IPS-15b (cell line): Measurements from ENCODE around the gene ABHD8.

Experiments used
- H3K27me3 ChIP-seq: one replicate; pipeline ENCODE4 v1.6.1; 2013; ENCODE audit warnings: low read length; ENCODE audit not compliant: control insufficient read depth, insufficient read depth
- H3K36me3 ChIP-seq: one replicate; pipeline ENCODE4 v1.6.1; 2013; ENCODE audit warnings: low read length; ENCODE audit not compliant: control insufficient read depth, insufficient read depth
- H3K4me1 ChIP-seq: one replicate; pipeline ENCODE4 v1.6.1; 2013; ENCODE audit warnings: mild to moderate bottlenecking, low read length; ENCODE audit not compliant: control insufficient read depth, insufficient read depth
- H3K4me3 ChIP-seq: one replicate; pipeline ENCODE4 v1.5.1; 2013; ENCODE audit warnings: low read depth, low read length
- H3K9ac ChIP-seq: one replicate; pipeline ENCODE4 v1.6.1; 2013; ENCODE audit warnings: low read depth, mild to moderate bottlenecking, low read length
- H3K9me3 ChIP-seq: one replicate; pipeline ENCODE4 v1.6.1; 2013; ENCODE audit warnings: mild to moderate bottlenecking, low read length; ENCODE audit not compliant: control insufficient read depth, insufficient read depth

Gene ABHD8

GRCh38 chr19:17311455-17312188 is 8.4 kb upstream of the ABHD8 start:
- no peak overlapping the region for H3K4me3 ChIP-seq
- H3K9me3 ChIP-seq = no peaks in the 10 kb centered on the region
- peaks cover 19% of the 10 kb centered on the region for H3K36me3 ChIP-seq
- H3K9ac ChIP-seq = no peak overlapping the region
- H3K27me3 ChIP-seq = no peaks in the 10 kb centered on the region
- no peaks in the 10 kb centered on the region for H3K4me1 ChIP-seq

- H3K9me3 ChIP-seq = no peaks in the 10 kb centered on the region
- H3K4me3 ChIP-seq = peak overlapping the region; percentile 94
- no peaks in the 10 kb centered on the region for H3K27me3 ChIP-seq
- no peaks in the 10 kb centered on the region for H3K4me1 ChIP-seq
- H3K36me3 ChIP-seq = peaks cover 12% of the 10 kb centered on the region
- peak overlapping the region; percentile 60 for H3K9ac ChIP-seq
These were observed 6.8 kb upstream of the ABHD8 start for GRCh38 chr19:17309965-17310461.

- Histone ChIP-seq H3K9me3 (no peaks in the 10 kb centered on the region), H3K9ac (peak within 1 kb of the TSS; percentile 60), H3K27me3 (no peaks in the 10 kb centered on the region), H3K36me3 (peaks cover 7% of the 10 kb centered on the region), H3K4me1 (peaks cover 2% of the 10 kb centered on the region), H3K4me3 (peak within 1 kb of the TSS; percentile 94)
These were observed 6.2 kb upstream of the ABHD8 start, which contains the start of gene DDA1 for GRCh38 chr19:17309198-17309964. Gene DDA1 (plus strand): TSS chr19:17309563. CDS start chr19:17309655, 92 bp downstream.

- H3K27me3 ChIP-seq = no peaks in the 10 kb centered on the region
- no peaks in the 10 kb centered on the region for H3K9me3 ChIP-seq
- peaks cover 5% of the 10 kb centered on the region for H3K36me3 ChIP-seq
- no peak overlapping the region for H3K4me3 ChIP-seq
- peaks cover 7% of the 10 kb centered on the region for H3K4me1 ChIP-seq
- no peak overlapping the region for H3K9ac ChIP-seq
These were observed 4.7 kb upstream of the ABHD8 start for GRCh38 chr19:17307876-17308377.

- peaks cover under 1% of the 10 kb centered on the region for H3K36me3 ChIP-seq
- peak overlapping the region; percentile 82 for H3K9ac ChIP-seq
- H3K4me3 ChIP-seq = peak overlapping the region; percentile 92
- H3K9me3 ChIP-seq = no peaks in the 10 kb centered on the region
- peaks cover 10% of the 10 kb centered on the region for H3K4me1 ChIP-seq
- H3K27me3 ChIP-seq = no peaks in the 10 kb centered on the region
These were observed 3.1 kb upstream of the ABHD8 start for GRCh38 chr19:17306285-17306714.

- Histone ChIP-seq H3K4me1 (peaks cover 10% of the 10 kb centered on the region), H3K36me3 (peaks cover 6% of the 10 kb centered on the region), H3K27me3 (no peaks in the 10 kb centered on the region), H3K4me3 (peak within 1 kb of the TSS; percentile 92), H3K9ac (peak within 1 kb of the TSS; percentile 82), H3K9me3 (no peaks in the 10 kb centered on the region)
These were observed 2.5 kb upstream of the ABHD8 start, which contains the start of gene MRPL34 for GRCh38 chr19:17305517-17306284. Gene MRPL34 (plus strand): TSS chr19:17305872. CDS start chr19:17305893, 21 bp downstream.

- Histone ChIP-seq H3K36me3 (peaks cover 7% of the 10 kb centered on the region), H3K9ac (no peak overlapping the region), H3K4me1 (peaks cover 10% of the 10 kb centered on the region), H3K4me3 (peak overlapping the region; percentile 35), H3K9me3 (no peaks in the 10 kb centered on the region), H3K27me3 (no peaks in the 10 kb centered on the region)
These were observed 1.9 kb upstream of the ABHD8 start for GRCh38 chr19:17305216-17305516.

- no peaks in the 10 kb centered on the region for H3K9me3 ChIP-seq
- H3K4me3 ChIP-seq = peak overlapping the region; percentile 35
- no peaks in the 10 kb centered on the region for H3K27me3 ChIP-seq
- H3K9ac ChIP-seq = no peak overlapping the region
- H3K4me1 ChIP-seq = peaks cover 10% of the 10 kb centered on the region
- H3K36me3 ChIP-seq = peaks cover 7% of the 10 kb centered on the region
These were observed 1.4 kb upstream of the ABHD8 start for GRCh38 chr19:17304386-17305215.

GRCh38 chr19:17303940-17304267 is 679 bp upstream of the ABHD8 start:
- Histone ChIP-seq H3K27me3 (no peaks in the 10 kb centered on the region), H3K4me1 (peaks cover 10% of the 10 kb centered on the region), H3K9me3 (no peaks in the 10 kb centered on the region), H3K9ac (no peak overlapping the region), H3K36me3 (peaks cover 7% of the 10 kb centered on the region), H3K4me3 (peak overlapping the region; percentile 46)

- peaks cover 10% of the 10 kb centered on the region for H3K4me1 ChIP-seq
- H3K9me3 ChIP-seq = no peaks in the 10 kb centered on the region
- H3K4me3 ChIP-seq = peak overlapping the region; percentile 56
- peaks cover 10% of the 10 kb centered on the region for H3K36me3 ChIP-seq
- H3K9ac ChIP-seq = no peak overlapping the region
- no peaks in the 10 kb centered on the region for H3K27me3 ChIP-seq
These were observed 646 bp downstream of the ABHD8 start for GRCh38 chr19:17302391-17303166.
